Bronchial epithelial cell (primary cell): ENCODE results near the gene MTURN. TPM values are rescaled to one million over a fixed set of nuclear protein-coding genes. Genes with fewer than 3 reads are reported as not detected.

Experiments used
- DNase-seq: peaks from one replicate; pipeline ENCODE4 v3.0.0-alpha.2; 2010; ENCODE audit warnings: low read depth
- FAIRE-seq: peaks from 2 replicates; lab custom pipeline; 2011; peaks lifted over from hg19 to GRCh38; lab: Jason Lieb, UNC
- H3K27me3 ChIP-seq: 2 replicates; pipeline ENCODE4 v1.5.1; 2011; ENCODE audit warnings: low read length; ENCODE audit not compliant: control insufficient read depth, insufficient read depth
- H3K36me3 ChIP-seq: 2 replicates; pipeline ENCODE4 v1.5.1; 2011; ENCODE audit warnings: low read length; ENCODE audit not compliant: control insufficient read depth, insufficient read depth
- H3K4me3 ChIP-seq: 2 replicates; pipeline ENCODE4 v1.5.1; 2011; ENCODE audit warnings: mild to moderate bottlenecking, low read depth, low read length, control low read depth
- CTCF ChIP-seq: IDR thresholded peaks from 2 replicates; pipeline ENCODE4 v1.5.1; 2011; ENCODE audit warnings: mild to moderate bottlenecking, moderate library complexity, low read length, control low read depth, inconsistent platforms; ENCODE audit not compliant: insufficient read depth, severe bottlenecking
- total RNA-seq: library from RNA; depleted of rRNA; stranded (reverse); fragments of >200 nt; gene quantifications from 2 replicates; pipeline ENCODE4 v1.2.1, GENCODE V29; 2014

Gene MTURN
- total RNA-seq, 1 donor from 2014 or later = 43.7 TPM

- DNase-seq = peak; percentile 95
- FAIRE-seq = no peak
- no peak for TF ChIP-seq CTCF
- Histone ChIP-seq H3K27me3 (no peaks in the 10 kb centered on the region), H3K36me3 (peaks cover 2% of the 10 kb centered on the region), H3K4me3 (no peak overlapping the region)
These were observed 37.7 kb downstream of the MTURN start for GRCh38 chr7:30172451-30172850.

- Histone ChIP-seq H3K4me3 (no peak overlapping the region), H3K36me3 (peaks cover 2% of the 10 kb centered on the region), H3K27me3 (no peaks in the 10 kb centered on the region)
- TF ChIP-seq CTCF = peak; percentile 72
- DNase-seq (peak; percentile 99), FAIRE-seq (peak; percentile 100)
These were observed 38.5 kb downstream of the MTURN start for GRCh38 chr7:30173058-30173897.

GRCh38 chr7:30175180-30175579 is 40.4 kb downstream of the MTURN start:
- Histone ChIP-seq H3K4me3 (no peak overlapping the region), H3K27me3 (no peaks in the 10 kb centered on the region), H3K36me3 (peaks cover 2% of the 10 kb centered on the region)
- TF ChIP-seq CTCF = no peak
- FAIRE-seq (no peak), DNase-seq (no peak)

- Histone ChIP-seq H3K4me3 (no peak overlapping the region), H3K36me3 (peaks cover 2% of the 10 kb centered on the region), H3K27me3 (no peaks in the 10 kb centered on the region)
- no peak for FAIRE-seq
- no peak for DNase-seq
- TF ChIP-seq CTCF = no peak
These were observed 40.9 kb downstream of the MTURN start for GRCh38 chr7:30175636-30176147.

- peak; percentile 87 for FAIRE-seq
- Histone ChIP-seq H3K36me3 (peaks cover 2% of the 10 kb centered on the region), H3K4me3 (no peak overlapping the region), H3K27me3 (no peaks in the 10 kb centered on the region)
- TF ChIP-seq CTCF = no peak
- no peak for DNase-seq
These were observed 41.8 kb downstream of the MTURN start for GRCh38 chr7:30176463-30177109.
